ENCODE results near the gene PPP1R14B.

Gene PPP1R14B

DNA sequence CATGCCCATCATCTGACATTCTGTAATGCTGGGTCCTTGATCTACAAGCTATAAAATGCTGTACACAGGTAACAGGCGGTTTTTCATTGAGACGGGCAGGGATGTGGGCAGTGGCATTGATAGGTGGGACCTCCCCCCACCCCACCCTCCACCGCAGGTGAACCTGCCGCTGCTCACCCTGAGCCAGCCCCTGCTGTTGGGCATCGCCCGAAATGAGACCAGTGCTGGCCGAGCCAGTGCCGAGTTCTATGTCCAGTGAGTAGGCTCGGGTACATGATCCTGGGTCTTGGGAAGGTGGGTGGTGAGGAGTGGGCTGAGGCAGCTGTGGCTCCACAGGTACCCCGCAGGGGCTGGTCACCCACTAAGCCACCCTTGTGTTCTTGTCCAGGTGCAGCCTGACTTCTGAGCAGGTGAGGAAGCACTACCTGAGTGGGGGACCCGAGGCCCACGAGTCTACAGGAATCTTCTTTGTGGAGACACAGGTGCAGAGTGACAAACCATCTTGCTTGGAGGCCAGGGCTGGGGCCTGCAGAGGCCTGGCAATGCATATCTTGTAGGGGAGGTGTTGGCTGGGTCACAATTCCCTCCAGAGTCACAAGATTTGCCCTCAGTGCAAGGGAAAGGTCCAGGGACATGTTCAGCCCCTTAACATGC lies 17.5 kb downstream of the PPP1R14B start:
- H3K4me3 ChIP-seq = no peak overlapping the region
- no peak overlapping the region for H3K9ac ChIP-seq (ENCODE audit: insufficient read length)
- DNase-seq (ENCODE audit: low read depth, low spot score) = no peak
- no peaks in the 10 kb centered on the region for H3K9me3 ChIP-seq (ENCODE audit: low read depth, low read length)
- H3K27ac ChIP-seq = no peak overlapping the region
- no peak for TF ChIP-seq EZH2 (IDR thresholded peaks at IDR 0.05)
- TF ChIP-seq POLR2AphosphoS5 (IDR thresholded peaks at IDR 0.05; ENCODE audit: borderline replicate concordance, low read depth, low read length) = no peak
- TF ChIP-seq FOXP2 (optimal IDR thresholded peaks at IDR 0.05; ENCODE audit: control extremely low read depth, extremely low read length, insufficient read depth) = no peak
- no peaks in the 10 kb centered on the region for H3K36me3 ChIP-seq (ENCODE audit: insufficient read depth, low read length)

DNA sequence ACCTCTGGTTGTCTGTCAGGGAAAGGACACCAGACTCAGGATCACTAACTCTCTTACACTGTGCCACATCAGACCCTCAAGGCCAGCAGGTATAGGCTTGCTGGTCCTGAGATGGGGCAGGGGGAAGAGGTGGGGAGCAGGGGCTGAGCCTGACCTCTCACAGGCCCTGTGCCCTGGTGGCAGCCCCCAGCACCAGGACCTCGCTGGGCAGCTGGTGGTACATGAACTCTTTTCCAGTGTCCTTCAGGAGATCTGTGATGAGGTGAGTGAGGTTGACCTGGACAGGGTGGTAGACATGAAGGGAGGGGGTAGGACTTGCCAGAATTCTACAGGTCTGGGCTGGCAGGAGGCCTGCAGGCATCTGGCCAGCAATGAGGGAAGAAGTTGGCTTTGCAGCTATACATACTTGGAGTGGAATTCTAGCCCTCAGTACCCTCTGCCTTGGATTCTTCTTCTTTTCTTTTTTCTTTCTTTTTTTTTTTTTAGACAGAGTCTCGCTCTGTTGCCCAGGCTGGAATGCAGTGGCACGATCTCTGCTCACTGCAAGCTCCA lies 19.3 kb downstream of the PPP1R14B start:
- Histone ChIP-seq H3K4me3 (peak overlapping the region; percentile 99), H3K27ac (no peak overlapping the region), H3K9me3 (ENCODE audit: low read depth, low read length) (no peaks in the 10 kb centered on the region), H3K9ac (ENCODE audit: insufficient read length) (peak overlapping the region; percentile 88), H3K36me3 (ENCODE audit: insufficient read depth, low read length) (no peaks in the 10 kb centered on the region)
- DNase-seq (ENCODE audit: low read depth, low spot score) = no peak
- TF ChIP-seq EZH2 (IDR thresholded peaks at IDR 0.05) (no peak), FOXP2 (optimal IDR thresholded peaks at IDR 0.05; ENCODE audit: control extremely low read depth, extremely low read length, insufficient read depth) (no peak), POLR2AphosphoS5 (IDR thresholded peaks at IDR 0.05; ENCODE audit: borderline replicate concordance, low read depth, low read length) (no peak)

GRCh38 chr11:64226507-64227051 lies 20.2 kb downstream of the PPP1R14B start:
- no peak overlapping the region for H3K27ac ChIP-seq
- H3K9ac ChIP-seq (ENCODE audit: insufficient read length) = peak overlapping the region; percentile 88
- no peaks in the 10 kb centered on the region for H3K36me3 ChIP-seq (ENCODE audit: insufficient read depth, low read length)
- DNase-seq (ENCODE audit: low read depth, low spot score) = no peak
- no peak for TF ChIP-seq POLR2AphosphoS5 (IDR thresholded peaks at IDR 0.05; ENCODE audit: borderline replicate concordance, low read depth, low read length)
- TF ChIP-seq FOXP2 (optimal IDR thresholded peaks at IDR 0.05; ENCODE audit: control extremely low read depth, extremely low read length, insufficient read depth) = no peak
- no peak for TF ChIP-seq EZH2 (IDR thresholded peaks at IDR 0.05)
- peak overlapping the region; percentile 99 for H3K4me3 ChIP-seq
- H3K9me3 ChIP-seq (ENCODE audit: low read depth, low read length) = no peaks in the 10 kb centered on the region

- DNase-seq (ENCODE audit: low read depth, low spot score) = no peak
- Histone ChIP-seq H3K4me3 (peak within 1 kb of the TSS; percentile 99), H3K36me3 (ENCODE audit: insufficient read depth, low read length) (no peaks in the 10 kb centered on the region), H3K27ac (peak within 1 kb of the TSS; percentile 64), H3K9me3 (ENCODE audit: low read depth, low read length) (no peaks in the 10 kb centered on the region), H3K9ac (ENCODE audit: insufficient read length) (peak within 1 kb of the TSS; percentile 88)
- TF ChIP-seq EZH2 (IDR thresholded peaks at IDR 0.05) = no peak
- TF ChIP-seq FOXP2 (optimal IDR thresholded peaks at IDR 0.05; ENCODE audit: control extremely low read depth, extremely low read length, insufficient read depth) = peak; percentile 35
- peak; percentile 90 for TF ChIP-seq POLR2AphosphoS5 (IDR thresholded peaks at IDR 0.05; ENCODE audit: borderline replicate concordance, low read depth, low read length)
These were observed 20.9 kb downstream of the PPP1R14B start, which contains the start of the genes NUDT22 and TRPT1 for GRCh38 chr11:64225608-64226506. TSS of gene NUDT22 (plus strand) at chr11:64226274. CDS start at chr11:64226653, 379 bp downstream. TSS of gene TRPT1 (minus strand) at chr11:64226186. CDS start at chr11:64225860, 326 bp downstream.

DNA sequence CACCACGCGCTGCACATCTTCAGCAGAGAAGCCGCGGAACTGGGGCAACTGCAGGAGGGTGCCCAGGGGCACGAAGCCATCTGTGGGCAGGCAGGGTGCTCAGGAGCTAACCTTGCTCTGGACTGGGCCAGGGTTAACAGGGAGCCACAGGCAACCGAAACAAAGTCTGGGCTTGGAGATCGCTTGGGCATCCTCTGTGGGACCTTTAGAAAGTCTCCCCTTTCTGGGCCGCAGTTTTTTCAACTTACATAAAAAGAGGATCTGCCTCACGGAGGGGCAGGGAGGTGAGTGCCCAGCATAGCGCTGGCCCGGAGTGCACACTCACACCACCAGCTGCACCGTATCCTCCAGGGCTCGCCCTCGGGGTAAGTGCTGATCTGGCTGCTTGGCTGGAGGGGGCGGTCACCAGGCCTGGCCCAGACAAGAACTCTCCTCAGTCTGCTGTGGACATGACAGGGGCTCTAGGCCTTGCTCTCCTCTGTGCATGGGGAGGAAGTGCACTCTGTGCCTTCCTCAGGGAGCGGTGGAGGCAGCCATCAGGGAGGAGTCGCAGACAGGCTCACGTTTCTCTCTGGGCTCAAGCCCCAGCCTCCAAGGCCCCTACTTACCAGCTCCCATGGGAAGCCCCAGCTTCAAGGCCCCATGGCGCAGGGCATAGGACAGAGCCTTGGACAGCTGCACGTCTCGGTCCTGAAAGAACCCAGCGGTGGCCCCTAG lies 21.7 kb downstream of the PPP1R14B start:
- no peak for DNase-seq (ENCODE audit: low read depth, low spot score)
- Histone ChIP-seq H3K36me3 (ENCODE audit: insufficient read depth, low read length) (no peaks in the 10 kb centered on the region; the same call in 1 of the 2 replicates), H3K9ac (ENCODE audit: insufficient read length) (peak overlapping the region; percentile 88), H3K27ac (0 out of 2 replicates have a peak overlapping the region, but pooled peaks have one; percentile 64), H3K9me3 (ENCODE audit: low read depth, low read length) (no peaks in the 10 kb centered on the region), H3K4me3 (peak overlapping the region; percentile 99)
- TF ChIP-seq EZH2 (IDR thresholded peaks at IDR 0.05) (no peak), FOXP2 (optimal IDR thresholded peaks at IDR 0.05; ENCODE audit: control extremely low read depth, extremely low read length, insufficient read depth) (no peak), POLR2AphosphoS5 (IDR thresholded peaks at IDR 0.05; ENCODE audit: borderline replicate concordance, low read depth, low read length) (no peak)

DNA sequence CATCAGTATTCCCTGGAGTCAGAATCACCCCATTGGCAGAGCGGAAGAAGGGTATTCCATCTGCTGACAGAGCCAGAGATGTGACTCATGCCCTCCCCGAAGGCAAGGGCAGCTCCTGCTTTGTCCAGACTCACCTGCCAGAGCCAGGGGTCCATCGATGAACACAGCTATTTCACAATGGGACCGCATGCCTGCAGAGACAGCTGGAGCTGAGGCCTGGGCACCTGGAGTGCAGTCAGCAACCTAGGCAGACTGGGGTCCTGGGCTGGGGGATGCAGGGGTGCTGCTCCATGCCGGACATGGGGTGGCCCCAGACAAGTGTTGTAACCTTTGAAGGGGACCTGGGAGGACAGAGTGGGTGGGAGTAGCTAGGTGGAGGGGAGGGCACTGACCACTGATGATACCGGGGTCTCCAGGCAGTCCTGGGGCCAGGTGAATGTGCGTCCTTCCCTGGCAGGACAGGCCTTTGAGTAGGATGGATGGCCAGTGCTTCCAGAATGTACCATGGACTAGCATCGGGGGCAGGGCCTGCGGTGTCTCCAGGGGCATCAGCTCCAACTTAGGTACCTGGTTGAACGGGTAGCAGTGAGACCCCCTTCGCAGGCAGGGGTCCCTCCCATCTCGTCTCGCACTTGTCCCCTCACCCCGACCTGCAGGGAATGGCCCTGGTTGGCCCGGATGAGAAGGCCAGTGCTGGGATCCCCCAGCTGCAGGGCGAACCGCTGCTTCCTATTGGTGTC lies 22.4 kb downstream of the PPP1R14B start:
- H3K4me3 ChIP-seq = no peak overlapping the region
- no peak overlapping the region for H3K9ac ChIP-seq (ENCODE audit: insufficient read length)
- no peaks in the 10 kb centered on the region; the same call in 1 of the 2 replicates for H3K36me3 ChIP-seq (ENCODE audit: insufficient read depth, low read length)
- no peak for DNase-seq (ENCODE audit: low read depth, low spot score)
- TF ChIP-seq POLR2AphosphoS5 (IDR thresholded peaks at IDR 0.05; ENCODE audit: borderline replicate concordance, low read depth, low read length) (no peak), FOXP2 (optimal IDR thresholded peaks at IDR 0.05; ENCODE audit: control extremely low read depth, extremely low read length, insufficient read depth) (no peak), EZH2 (IDR thresholded peaks at IDR 0.05) (no peak)
- H3K27ac ChIP-seq = peak overlapping the region; percentile 2; the same call in 1 of the 2 replicates
- no peaks in the 10 kb centered on the region for H3K9me3 ChIP-seq (ENCODE audit: low read depth, low read length)
